ENCODE data around the gene DNMT3A.

DNMT3A gene

DNA sequence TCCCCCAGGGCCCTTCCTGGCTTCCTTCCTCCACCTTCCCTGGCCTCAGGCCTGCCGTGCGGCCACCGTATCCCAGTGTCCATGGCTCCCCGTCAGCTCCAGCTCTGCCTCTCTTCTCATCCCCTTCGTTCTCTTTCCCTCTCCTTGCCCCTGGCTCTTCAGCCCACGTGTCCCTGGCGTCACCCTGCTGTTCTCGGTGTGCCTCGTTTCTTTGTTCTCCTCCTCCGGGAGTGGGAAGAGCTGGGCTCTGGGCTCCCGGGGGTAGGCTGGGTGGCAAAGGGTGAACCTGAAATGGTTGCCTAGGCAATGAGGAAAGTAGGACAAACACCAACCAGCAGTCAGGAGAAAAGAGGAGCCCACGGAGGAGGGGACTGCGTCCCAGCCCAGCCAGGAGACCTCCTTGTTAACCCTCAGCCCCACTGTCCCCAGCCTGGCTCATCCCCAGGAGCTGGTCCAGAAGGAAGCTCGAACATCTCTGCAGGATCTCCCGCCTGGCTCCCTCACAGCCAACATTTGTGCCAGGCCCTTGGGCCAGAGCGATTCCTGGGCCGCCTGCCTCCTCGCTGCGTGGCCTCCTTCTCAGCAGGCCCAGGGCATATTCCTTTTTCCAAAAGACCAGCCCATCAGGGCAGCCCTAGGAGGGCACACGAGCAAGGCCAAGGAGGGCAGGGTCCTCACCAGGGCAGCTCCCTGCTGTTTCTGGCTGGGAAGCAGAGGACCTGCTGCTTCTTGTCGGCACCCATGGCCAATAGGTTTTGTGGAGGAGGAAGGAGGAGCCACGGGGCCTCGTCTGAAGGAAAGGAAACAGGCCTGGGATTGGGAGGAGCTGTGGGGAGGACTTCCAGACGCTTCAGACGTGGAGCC is 30.9 kb upstream of the DNMT3A start:
- no peak for FAIRE-seq

DNA sequence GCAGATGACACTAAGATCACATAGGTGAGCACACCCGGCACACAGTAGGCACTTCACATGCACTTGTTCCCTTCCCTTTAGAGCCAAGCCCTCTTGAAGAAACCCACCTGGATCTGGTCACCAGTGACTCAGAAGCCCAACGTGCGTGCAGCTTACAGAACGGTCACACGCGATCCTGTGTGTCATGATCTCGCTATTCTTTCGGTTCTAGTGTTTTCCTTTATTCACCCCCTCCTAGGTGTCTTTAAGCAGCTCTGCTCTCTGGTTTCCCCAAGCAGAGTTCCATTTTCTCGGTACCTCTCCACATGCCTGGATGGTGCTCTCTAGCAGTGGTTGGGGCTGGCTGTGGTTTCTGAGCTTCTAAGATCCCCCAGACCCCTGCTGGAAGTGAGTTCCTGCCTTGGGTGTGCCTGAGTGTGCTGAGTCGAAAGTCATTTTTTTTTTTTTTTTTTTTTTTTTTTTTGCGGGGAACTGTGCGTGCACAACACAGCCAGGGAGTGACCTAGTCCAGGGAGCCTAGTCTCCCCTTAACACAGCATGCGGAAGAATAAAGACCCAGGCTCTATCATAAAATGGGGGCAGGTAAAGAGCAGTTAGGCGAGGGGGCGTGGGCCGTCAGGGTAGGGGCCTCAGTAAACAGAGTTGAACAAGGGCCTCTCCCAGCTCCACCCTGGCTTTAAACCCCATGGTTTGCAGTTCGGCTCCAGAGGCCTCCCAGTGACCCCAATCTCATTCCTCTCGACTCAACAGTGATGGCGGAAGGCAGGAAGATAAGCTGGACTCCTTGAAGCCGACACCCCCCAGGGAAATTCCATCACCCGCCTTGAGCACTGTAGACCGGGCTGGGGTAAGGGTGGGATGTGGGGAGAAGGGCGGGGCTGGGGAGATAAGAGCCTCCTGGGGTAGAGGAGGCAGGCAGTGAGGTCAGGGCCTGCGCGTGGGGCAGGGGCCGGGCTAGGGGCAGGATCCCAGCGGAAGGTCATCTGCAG is 29.8 kb upstream of the DNMT3A start:
- FAIRE-seq = no peak

DNA sequence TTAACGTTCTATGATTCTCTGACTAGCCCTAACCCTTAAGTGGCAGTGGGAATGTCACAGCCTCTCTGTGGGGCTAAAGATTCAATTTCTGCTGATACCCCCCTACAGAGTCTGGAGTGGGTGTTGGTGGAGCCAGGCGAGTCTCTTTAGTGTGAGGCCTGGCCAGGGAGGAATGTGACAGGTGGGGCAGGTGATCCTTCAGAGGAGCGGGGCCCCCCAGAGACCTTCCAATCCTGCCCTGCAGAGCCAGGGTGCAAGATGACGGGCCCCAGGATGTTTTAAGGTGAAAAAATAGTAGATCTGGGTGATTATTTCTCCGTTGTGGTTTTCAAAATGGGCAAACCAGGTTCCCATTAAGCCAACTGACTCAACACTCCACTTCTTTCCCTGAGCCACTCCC is 28.2 kb upstream of the DNMT3A start:
- no peak for FAIRE-seq

DNA sequence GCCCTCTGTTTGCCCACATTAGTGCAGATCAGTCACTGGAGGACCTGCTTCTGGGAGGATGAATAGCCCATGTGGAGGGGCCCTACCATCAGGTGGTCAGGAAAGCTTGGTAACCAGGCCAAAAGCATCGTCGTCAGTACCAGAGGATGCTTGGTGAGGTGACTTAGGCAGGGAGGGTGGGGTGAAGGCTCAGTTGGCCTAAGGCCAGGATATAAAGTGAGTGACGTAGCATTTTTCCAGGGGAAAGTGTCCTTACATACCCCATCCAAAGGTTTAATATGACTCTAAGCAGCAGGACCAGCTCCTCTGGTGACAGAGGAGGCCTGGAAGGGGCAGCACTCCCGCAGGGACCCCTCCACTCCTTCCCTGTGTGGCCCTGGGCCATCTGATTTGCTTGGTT is 27.7 kb upstream of the DNMT3A start:
- FAIRE-seq = no peak

DNA sequence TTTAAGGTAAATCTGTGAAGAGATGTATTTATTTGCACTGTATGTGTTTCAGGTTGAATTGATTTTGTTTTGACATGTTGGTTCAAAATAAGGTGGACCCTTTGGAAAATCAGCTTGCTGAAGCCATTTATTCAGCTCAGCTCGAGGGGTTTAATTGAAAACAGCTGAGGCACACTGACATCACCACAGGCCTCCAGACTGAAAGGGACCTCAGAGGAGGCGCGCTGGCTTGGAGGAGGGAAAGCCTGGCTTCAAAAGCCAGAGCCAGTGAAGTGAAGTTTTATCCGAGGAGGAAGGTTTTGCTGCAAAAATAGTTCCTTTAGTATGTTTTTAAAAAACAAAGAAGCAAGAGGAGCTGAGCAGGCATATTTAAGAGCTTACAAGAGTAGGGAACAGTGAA is 26.9 kb upstream of the DNMT3A start:
- FAIRE-seq = no peak

DNA sequence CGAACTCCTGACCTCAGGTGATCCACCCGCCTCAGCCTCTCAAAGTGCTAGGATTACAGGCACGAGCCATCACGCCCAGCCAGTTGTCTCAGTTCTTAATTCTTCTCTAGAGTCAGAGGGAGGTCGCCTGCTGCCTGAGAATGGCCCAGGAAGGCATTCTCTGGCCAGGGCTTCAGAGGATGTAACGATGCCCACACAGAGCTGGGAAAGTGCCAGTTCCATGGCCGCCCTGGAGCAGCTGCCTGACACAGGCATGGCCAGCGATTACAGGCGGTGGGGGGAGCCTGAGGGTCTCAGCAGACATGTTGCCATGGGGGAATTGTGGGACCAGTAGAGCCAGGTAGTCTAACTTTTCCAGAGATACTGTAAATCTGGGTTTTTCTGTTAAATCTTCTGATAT is 25.6 kb upstream of the DNMT3A start:
- no peak for FAIRE-seq

DNA sequence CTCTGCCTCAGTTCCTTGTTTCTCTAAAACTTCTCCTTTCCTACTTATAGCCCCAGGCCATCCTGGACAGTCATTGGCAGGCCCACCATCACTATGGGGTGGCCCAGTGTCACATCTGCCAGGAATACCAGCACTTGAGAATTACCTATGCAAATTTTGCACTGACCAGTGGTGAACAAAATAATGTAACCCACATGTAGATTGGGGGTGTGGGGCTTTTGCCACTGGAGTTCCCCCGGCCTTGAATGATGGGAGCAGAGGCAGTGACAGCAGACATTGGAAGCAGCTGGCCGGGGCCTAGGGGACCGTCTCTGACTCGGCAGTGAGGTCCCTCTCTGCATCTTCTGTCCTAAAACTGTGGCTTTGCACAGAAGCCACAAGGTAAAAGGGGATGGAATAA is 24.9 kb upstream of the DNMT3A start:
- FAIRE-seq = no peak

DNA sequence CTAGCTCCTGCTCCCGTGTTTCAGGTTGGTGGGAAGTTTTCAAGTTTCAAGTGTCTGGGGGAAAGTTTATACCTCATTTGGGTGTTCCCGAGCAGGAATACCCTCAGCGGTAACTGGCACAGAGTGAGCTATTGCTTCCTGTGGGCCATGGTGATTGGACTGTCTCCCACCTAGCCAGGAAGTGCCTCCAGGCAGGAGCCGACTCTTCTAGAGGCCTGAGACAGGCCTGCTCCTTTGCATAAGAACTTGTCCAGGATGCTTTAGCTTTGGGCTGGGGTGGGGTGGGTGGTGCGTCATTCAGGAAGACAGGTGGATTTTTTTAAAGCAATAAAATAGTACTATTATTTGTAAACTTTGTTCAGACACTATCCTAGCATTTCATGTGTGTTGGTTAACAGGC is 23.5 kb upstream of the DNMT3A start:
- FAIRE-seq = no peak

DNA sequence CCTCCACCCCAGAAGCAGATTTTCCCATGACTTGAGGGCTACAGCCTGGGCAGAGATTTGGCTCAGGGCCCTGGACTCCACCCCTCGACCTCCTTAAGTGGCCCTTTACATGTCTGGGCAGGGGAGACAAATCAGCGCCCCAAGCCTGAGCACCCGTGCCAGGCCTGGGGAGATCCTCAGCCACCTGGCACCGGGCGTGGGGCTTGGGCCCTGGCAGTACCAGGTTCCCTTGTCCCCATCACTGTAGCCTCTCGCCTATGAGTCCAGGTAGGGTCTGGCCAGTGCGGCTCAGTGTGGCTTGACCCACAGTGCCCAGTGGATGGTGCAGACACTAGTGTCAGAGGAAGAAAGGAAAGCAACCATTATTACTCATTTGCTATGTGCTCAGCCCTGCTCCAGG is 22.0 kb upstream of the DNMT3A start:
- no peak for FAIRE-seq

DNA sequence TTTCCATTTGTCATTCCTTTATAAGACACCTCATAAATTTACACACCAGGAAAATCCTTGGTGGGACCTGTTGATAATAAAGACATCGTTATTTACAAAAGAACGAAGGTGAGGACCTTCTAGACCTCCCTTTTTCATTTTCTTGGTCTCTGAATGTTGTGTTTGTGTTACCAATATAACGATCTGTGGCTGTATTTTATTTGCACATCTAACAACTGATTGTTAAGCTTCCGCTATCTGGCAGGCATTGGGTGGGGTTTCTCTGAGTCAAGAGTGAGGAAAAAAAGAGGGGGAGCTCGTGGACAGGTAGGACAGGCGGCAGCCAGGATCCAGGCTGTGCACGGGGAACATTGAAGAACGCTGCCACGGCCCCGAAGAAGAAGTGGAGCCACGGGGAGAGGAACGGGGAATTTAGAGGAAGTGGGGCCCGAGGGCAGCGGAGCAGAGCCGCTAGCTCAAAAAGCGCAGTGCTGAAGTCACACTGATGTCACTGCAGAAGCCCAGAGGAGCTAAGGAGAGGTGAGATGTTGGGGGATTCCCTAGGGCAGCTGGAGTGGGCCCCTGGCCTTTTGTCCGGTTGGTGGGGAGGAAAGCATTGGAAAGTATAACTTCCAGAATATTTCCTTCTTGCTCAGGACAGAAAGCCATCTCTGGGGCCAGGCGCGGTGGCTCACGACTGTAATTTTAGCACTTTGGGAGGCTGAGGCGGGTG is 20.9 kb upstream of the DNMT3A start:
- no peak for FAIRE-seq

DNA sequence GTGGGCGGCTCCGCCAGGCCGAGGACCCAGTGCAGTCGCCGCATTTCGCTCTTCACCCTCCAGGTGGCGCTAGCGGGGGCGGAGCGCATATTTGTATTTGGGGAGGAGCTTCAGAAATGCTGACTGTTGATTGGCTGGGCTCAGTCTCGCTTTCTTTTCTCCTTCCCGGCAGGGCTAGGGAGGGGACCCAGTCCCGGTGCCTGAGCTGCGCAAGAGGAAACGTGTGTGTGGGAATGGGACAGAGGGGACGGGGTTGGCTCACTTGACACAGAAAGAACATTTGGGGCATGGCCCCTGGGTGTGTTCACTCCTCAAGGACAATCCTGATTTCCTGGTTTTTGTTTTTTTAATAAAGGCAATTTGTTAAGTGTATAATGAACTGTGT is 20.3 kb upstream of the DNMT3A start:
- peak; percentile 98 for FAIRE-seq

DNA sequence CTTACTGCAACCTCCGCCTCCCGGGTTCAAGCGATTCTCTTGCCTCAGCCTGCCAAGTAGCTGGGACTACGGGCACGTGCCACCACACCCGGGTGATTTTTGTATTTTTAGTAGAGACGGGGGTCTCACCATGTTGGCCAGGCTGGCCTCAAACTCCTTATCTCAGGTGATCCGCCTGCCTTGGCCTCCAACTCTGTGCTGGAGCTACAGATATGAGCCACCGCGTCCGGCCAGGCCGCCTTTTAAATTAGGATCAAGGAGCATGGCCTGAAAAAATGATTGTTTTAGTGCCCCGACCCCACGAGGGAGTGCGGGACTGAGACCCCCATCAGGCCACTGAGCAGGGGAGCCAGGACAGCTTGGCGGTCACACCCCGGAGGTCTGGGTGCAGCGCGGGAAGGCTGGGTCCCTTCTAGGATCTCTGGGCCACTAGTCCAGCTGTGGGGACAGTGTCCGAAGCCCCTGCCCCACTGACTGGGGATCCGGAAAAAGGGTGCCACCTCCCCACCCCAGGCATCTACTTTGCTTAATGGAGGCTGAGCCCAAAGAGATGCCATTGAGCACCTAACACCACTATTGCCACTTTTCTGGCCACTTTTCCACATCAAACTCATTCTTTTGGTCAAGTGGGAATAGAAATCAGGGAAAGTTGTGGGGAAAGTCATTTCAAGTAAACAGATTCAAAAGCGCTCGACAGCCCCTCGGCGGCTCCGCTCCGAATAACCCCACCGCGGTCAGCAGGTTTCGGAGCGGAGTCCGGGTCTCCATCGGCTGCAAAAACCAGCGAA is 19.7 kb upstream of the DNMT3A start:
- FAIRE-seq = no peak

DNA sequence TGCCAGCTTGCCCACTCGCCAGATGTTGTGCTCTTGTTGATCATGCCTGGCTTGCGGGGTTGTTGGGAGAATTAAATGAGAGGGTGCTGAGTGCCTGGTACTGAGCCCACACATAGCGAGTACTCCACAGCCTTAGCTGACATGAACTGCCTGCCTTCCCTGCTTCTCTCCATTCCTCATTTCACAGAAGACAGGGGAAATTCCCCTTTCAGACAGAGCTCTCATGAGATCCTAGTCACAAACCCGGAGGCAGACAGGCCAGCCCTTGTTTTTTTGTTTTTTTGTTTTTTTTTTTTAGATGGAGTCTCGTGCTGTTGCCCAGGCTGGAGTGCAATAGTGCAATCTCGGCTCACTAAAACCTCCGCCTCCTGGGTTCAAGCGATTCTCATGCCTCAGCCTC is 17.1 kb upstream of the DNMT3A start:
- no peak for FAIRE-seq

DNA sequence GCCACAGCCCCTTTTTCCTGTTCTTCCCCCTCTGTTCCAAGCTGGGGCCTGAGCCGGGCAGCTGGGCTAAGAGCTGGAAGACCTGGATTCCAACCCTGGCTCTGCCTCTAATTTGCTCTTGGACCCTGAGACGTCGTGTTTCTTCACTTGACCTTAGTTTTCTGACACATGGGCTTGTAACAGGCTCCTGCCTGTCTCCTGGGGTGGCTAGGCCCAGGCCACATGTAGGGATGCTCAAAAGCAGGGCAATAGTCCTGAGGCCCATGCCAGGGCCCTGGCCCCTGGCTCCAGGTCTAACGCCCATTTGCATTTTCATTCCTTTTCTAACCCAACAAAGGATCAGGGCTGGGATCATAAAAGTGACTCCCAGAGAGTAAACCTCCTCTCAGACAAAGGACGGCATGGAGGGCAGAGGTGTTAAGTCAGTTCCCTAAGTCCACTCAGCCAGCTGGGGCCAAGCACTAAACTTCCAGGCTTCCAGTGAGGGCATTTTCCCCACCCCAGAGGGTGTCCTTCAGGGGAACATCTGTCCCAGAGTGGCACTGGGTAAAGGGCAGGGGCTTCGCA is 16.6 kb upstream of the DNMT3A start:
- no peak for FAIRE-seq

DNA sequence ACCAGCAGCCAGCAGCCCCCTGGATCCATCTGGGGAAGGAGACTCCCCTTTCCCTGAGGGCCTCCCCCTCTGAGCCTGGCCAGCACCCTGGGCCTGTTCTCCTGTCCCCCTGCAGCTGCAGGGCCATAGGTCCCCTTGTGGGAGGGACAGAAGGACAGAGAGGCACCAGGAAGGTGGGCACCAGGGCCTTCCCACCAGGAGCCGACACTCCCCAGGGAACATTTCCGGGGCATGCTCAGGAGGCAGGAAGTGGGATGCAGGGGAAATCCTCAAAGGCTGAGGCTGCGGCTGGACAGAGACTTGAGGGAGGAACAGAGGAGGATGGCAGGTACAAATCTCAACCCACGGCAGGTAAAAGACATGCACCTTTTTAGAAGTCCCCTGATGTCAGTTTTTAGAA is 14.4 kb upstream of the DNMT3A start:
- no peak for FAIRE-seq

DNA sequence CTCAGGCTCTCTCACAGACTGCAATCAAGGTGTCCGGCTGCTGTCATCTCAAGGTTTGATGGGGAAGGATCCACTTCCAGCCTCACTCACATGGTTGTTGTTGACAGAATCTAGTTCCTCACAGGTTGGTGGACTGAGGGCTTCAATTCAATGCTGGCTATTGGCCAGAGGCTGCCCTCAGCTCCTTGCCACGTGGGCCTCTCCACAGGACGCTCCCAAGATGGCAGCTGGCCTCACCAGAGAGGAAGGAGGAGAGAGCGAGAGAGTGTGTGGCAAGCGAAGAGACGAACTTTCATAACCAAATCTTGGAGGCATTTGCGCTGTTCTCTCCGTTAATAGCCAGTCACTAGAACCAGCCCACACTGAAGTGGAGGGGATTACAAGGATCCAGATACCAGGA is 13.5 kb upstream of the DNMT3A start:
- no peak for FAIRE-seq

DNA sequence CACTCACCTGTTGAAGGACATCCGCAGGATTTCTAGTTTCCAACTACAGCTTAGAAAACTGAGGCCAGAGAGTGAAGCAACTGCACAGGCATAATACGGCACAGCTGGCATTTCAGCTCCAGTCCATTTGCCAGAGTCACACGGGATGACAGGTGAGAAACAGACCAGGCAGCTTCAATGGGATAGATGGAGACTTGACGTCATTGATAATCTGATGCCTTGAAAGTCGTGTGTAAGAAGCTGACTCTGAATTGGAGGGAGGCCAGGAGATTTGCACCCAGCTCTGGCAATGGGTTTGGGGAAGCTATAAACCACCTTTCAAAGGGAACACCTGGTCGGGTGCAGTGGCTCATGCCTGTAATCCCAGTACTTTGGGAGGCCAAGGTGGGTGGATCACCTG is 12.4 kb upstream of the DNMT3A start:
- no peak for FAIRE-seq

DNA sequence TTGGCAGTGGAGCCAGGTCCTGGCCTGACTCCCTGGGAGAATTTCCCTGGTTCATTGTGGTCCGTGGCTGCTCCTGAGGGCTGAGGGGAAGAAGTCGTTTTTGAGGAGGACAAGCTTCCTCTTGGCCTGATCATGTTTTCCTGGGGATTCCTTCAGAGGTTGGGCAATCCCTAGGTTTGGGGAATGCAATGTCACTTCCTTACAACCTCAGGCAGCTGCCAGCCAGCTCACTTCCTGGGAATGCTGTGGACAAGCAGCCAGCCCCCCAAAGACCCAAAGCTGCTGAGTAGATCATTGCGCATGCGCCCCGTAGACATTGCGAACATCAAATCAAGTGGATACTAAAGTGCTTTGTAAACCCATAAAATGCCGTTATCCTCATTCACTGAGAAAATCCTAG is 7.7 kb upstream of the DNMT3A start:
- FAIRE-seq = no peak

DNA sequence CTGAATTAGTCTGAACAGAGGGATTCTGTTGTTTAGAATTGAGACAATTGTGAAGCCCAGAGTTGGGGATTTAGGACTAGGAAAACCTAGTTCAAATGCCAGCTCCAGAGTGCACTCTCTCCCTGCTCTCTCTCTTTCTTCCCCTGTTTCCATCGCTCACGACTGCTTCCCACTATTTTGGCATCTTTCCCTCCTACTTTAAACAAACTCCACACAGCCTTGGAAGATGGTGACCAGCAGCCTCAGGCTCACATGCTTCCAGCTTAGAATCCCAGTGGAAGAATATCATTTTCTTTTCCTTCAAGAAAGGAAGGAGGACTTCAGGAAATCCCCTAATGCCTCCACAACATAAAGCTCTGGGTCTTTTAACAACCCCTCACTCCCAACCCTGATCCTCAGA is 6.1 kb upstream of the DNMT3A start:
- FAIRE-seq = no peak

DNA sequence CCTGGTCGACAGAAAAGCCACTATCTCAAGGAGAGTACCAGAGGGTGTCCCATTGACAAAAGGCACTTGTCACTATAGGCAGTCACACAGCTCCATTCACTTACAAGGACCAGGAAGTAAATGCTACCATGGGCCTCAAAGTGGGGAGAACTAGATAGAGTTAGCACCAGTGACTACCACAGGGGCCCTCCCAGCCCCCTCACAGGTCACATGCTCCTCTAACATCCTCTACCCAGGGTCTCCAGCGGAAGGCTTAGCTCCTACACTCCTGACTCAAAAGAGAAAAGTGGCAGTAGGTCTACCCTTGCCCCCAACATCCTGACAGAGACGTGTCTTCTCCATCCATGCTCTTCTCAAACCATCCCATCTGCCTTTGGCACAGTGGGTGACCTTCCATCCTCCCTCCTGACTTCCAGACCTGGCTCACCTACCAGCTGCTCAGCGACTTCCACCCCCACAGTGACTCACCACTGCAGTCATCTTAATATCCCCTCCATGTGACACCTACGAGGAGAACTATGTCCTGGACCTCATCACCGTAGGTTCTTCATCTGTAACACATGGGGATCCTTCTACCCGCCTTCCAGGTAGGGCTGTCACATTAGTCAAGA is 5.6 kb upstream of the DNMT3A start:
- FAIRE-seq = no peak

DNA sequence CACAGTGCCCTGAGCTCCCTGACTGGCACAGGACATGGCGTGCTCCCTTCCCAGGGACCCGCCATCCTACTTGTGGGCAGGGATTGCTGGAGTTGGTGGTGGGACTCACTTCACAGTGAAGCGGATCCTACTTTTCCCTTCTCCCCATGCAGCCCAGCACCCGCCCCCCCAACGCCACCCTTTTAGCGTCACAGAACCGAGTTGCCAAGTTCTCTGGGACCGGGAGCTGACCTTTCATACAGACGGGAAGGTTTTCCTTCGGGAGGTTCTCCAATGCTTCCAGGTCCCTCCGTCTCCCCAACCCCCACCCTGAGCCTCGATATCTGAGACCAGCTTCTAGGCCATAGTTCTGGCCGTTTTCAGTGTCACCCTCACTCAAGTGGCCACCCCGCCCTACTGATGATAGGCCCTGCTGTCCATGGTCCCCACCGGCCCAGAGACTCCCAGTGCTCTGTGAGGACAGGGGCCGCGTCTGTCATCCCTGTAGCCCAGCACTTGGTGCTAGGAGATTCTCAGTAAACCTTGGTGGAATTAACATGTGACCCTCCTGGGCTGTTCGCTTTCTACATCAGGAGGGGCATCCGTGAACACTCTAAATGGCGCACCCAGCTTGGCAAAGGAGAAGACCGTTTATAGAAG is 1.6 kb upstream of the DNMT3A start:
- no peak for FAIRE-seq
